Activated CD8-positive, alpha-beta memory T cell treated with anti-CD3 and anti-CD28 coated beads, Interleukin-2, amount 10 ng/mL, durations not matched to agents 7 days and 5 days (primary cell): ENCODE measurements around the gene CENPB. TPM values are rescaled to one million over a fixed set of nuclear protein-coding genes. Genes with fewer than 3 reads are reported as not detected.
A peak's percentile ranks its signal among the peaks of the same experiment; 100 is the strongest.

Source experiments
- ATAC-seq: fragments of 150-1000 bp; cut with Tn5 transposase; one replicate; pipeline ENCODE4 v1.10.0; 2021; ENCODE audit warnings: moderate library complexity
- CTCF ChIA-PET: fragments of 350-600 bp; sonication (Branson Sonifier 250); formaldehyde crosslinking; loops from one replicate; lab custom pipeline; 2021; ENCODE audit warnings: antibody characterized with exemption; lab: Charles Lee
- DNase-seq: peaks from one replicate; pipeline ENCODE4 v3.0.0-alpha.2; 2020
- H3K27ac Mint-ChIP-seq: one replicate; pipeline ENCODE4 v1.8.0; 2021; ENCODE audit warnings: mild to moderate bottlenecking, mixed read lengths
- H3K27me3 Mint-ChIP-seq: one replicate; pipeline ENCODE4 v1.8.0; 2021; ENCODE audit warnings: mixed read lengths
- H3K36me3 Mint-ChIP-seq: one replicate; pipeline ENCODE4 v1.8.0; 2021; ENCODE audit warnings: mild to moderate bottlenecking, mixed read lengths
- H3K4me1 Mint-ChIP-seq: one replicate; pipeline ENCODE4 v1.8.0; 2021; ENCODE audit warnings: mixed read lengths
- H3K4me3 Mint-ChIP-seq: one replicate; pipeline ENCODE4 v1.8.0; 2021; ENCODE audit warnings: mild to moderate bottlenecking, moderate library complexity, mixed read lengths
- H3K9me3 Mint-ChIP-seq: one replicate; pipeline ENCODE4 v1.8.0; 2022; ENCODE audit warnings: low read depth, mixed read lengths
- total RNA-seq, 2 experiments: library from RNA; stranded (reverse); gene quantifications; one replicate each; pipeline ENCODE4 v1.2.3, GENCODE V29; 2021

Gene CENPB
- total RNA-seq, 2 experiments from 2014 or later, result 76.5 to 76.8 TPM

- DNase-seq, result no peak
- no peak for ATAC-seq
- peaks cover 3% of the 10 kb centered on the region for H3K36me3 Mint-ChIP-seq
- no peak overlapping the region for H3K4me3 Mint-ChIP-seq
- H3K9me3 Mint-ChIP-seq, result no peaks in the 10 kb centered on the region
- CTCF ChIA-PET, result interaction anchor here (7.7 kb wide), 1 partner anchor 71 kb away, joined by 65 read pairs; no protein-coding TSS in a partner anchor
- no peak overlapping the region for H3K27ac Mint-ChIP-seq
- peaks cover 43% of the 10 kb centered on the region for H3K4me1 Mint-ChIP-seq
- H3K27me3 Mint-ChIP-seq, result peaks cover 16% of the 10 kb centered on the region
Measured at GRCh38 chr20:3783511-3784195, 2.9 kb downstream of the CENPB start.

GRCh38 chr20:3783068-3783489 lies 3.5 kb downstream of the CENPB start:
- Mint-ChIP-seq H3K27ac (no peak overlapping the region), H3K4me1 (peaks cover 43% of the 10 kb centered on the region), H3K27me3 (peaks cover 21% of the 10 kb centered on the region), H3K36me3 (peaks cover 3% of the 10 kb centered on the region), H3K9me3 (no peaks in the 10 kb centered on the region), H3K4me3 (no peak overlapping the region)
- ATAC-seq (no peak), DNase-seq (no peak)
- CTCF ChIA-PET, result interaction anchor here (7.7 kb wide), 1 partner anchor 72 kb away, joined by 65 read pairs; no protein-coding TSS in a partner anchor

- CTCF ChIA-PET, result interaction anchor here (1.7 kb wide), 1 partner anchor 36 kb away, joined by 9 read pairs; no protein-coding TSS in a partner anchor
- Mint-ChIP-seq H3K36me3 (peaks cover 3% of the 10 kb centered on the region), H3K27me3 (peaks cover 22% of the 10 kb centered on the region), H3K27ac (no peak overlapping the region), H3K4me1 (peaks cover 40% of the 10 kb centered on the region), H3K4me3 (no peak overlapping the region), H3K9me3 (no peaks in the 10 kb centered on the region)
- ATAC-seq (no peak), DNase-seq (no peak)
Measured at GRCh38 chr20:3782597-3782996, 3.9 kb downstream of the CENPB start.

DNA sequence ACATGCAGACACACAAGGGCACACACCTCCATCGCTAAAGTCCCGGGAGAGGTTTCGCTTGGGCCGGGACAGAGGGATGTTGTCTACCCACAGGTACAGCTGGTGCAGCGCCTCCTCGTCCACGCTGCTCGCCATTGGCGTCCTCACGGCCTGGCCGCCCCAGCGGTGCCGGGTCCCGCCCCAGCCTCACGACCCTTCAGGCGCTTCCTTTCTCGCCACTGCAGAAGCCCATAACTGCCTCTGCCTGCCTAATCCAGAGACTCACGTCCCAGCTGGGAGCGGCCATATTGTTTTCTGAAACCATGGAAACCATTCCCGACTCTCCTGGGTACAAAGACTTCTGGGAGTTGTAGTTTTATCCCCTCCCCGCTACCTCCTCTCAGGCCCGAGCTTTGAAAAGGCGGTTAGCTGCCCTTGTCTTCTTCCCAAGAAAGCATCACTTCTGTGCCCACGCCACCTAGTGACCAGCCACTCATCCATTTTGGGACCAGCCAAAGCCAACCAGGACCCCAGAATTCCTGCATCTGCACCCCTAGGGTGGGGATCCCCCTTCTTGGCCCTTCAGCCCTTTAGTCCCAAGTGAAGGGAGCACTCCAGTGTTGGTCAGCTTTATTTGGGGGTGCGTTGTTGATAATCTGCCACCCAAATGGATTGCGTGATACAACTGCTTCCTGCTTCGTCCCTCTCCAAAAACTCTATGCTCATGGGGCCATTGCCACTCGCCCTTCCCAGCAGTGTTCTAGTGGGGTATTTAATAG lies 5.2 kb downstream of the CENPB start, which contains the start of gene SPEF1:
Gene SPEF1, minus strand, starts transcription at position 296 of the 758 bp plus-strand sequence. Its CDS starts 161 bp downstream, at position 135.
- H3K4me1 Mint-ChIP-seq, result peaks cover 43% of the 10 kb centered on the region
- peak within 1 kb of the TSS; percentile 27 for H3K4me3 Mint-ChIP-seq
- peaks cover 3% of the 10 kb centered on the region for H3K36me3 Mint-ChIP-seq
- peak within 1 kb of the TSS; percentile 5 for H3K27ac Mint-ChIP-seq
- CTCF ChIA-PET, result interaction anchor here (0.7 to 5.4 kb wide), 6 partner anchors 13 to 98 kb away, joined by 3 to 37 read pairs (median 5); partner anchors contain the start of genes ADISSP and AP5S1
- peak; percentile 65 for DNase-seq
- peaks cover 25% of the 10 kb centered on the region for H3K27me3 Mint-ChIP-seq
- no peaks in the 10 kb centered on the region for H3K9me3 Mint-ChIP-seq
- ATAC-seq, result peak; percentile 49

DNA sequence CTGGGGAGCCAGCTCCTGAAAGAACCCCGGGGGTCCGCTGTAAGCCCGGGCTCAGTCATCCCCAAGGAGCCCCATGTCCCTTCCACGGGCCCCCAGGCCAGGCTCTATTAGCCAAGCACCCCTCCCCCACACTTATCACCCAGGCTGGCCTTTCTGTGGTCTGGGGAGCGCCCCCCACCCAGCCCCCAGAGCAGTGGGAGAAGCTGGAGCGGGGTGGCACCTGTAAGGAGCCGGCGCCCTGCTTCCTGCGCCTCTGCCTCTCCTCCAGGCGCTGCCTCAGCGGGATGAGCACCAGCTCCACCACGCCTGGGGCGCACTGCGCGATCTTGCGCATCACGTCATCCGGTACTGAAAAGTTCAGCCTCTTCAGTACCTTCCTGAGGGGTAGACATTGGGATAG lies 7.6 kb downstream of the CENPB start:
- ATAC-seq (no peak), DNase-seq (no peak)
- peaks cover 2% of the 10 kb centered on the region for H3K36me3 Mint-ChIP-seq
- H3K4me1 Mint-ChIP-seq, result peaks cover 33% of the 10 kb centered on the region
- H3K9me3 Mint-ChIP-seq, result peaks cover 2% of the 10 kb centered on the region
- H3K4me3 Mint-ChIP-seq, result no peak overlapping the region
- CTCF ChIA-PET, result interaction anchor here (0.8 to 5.4 kb wide), 11 partner anchors 7 to 306 kb away, joined by 3 to 37 read pairs (median 3); partner anchors contain the start of genes ADISSP, AP5S1 and CENPB
- H3K27me3 Mint-ChIP-seq, result peaks cover 25% of the 10 kb centered on the region
- H3K27ac Mint-ChIP-seq, result no peak overlapping the region

DNA sequence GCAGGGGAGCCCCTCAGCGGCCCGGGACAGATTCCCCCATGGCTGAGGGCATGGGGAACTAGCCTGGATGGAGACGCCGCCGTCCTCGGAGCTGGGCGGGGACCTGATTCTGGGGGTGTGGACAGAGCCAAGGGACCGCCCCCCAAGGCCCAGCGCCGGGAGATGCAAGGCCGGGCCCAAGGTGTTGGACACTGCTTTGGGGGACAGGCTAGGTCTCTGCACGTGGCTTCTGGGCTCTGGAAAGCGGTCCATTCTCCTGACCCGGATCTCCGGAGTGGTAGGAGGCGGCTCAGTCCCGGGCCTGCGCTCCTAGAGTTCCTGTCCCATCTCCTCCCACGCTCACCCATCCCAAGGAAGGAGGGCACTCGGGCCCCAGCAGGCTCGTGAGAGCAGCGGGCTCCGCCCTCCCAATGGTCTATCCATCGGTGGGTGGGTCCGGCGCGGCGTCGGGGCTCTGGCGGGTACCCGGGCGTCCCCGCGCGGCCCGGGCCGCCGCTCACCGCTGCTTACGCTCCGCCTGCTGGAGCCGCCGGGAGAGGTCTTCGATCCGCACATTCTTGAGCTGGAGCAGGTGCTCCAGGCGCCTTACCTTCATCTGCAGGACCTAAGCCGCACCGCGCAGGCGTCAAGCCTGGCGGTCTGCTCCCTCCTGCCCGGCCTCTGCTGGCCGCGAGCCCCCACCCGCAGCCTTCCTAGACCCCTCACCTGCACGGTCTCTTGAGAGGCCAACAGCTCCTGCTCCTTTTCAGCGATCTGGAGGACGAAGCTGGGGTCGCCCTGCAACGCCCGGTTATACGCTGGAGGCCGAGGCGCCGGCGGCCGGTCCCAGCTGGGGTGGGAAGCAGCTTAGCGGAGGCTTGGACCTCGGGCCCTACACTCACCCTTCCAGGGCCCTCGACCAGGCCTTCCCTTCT lies 8.6 kb downstream of the CENPB start:
- Mint-ChIP-seq H3K27me3 (peaks cover 25% of the 10 kb centered on the region), H3K9me3 (peaks cover 2% of the 10 kb centered on the region), H3K4me1 (peaks cover 28% of the 10 kb centered on the region), H3K27ac (no peak overlapping the region), H3K4me3 (peak overlapping the region; percentile 72), H3K36me3 (peaks cover 2% of the 10 kb centered on the region)
- CTCF ChIA-PET, result interaction anchor here (0.7 to 5.4 kb wide), 13 partner anchors 8 to 307 kb away, joined by 3 to 37 read pairs (median 6); partner anchors contain the start of genes ADISSP, AP5S1 and CENPB
- peak; percentile 76 for ATAC-seq
- DNase-seq, result peak; percentile 60

DNA sequence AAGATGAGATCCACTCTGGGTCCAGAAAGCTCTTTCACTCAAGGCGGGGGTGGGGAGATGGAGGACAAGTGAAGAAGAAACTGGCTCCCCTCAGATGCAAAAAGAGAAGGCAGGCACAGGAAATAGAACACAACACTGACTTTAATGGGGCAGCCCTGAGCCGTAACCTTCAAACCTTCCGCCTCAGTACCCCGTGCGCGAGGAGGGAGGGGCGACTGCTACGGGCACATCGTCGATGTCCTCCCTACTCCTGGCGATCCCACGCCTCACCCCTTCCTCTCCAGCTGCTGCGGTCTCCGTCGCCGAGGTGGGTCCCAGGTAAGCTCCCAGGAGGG lies 9.2 kb downstream of the CENPB start:
- H3K27me3 Mint-ChIP-seq, result peaks cover 28% of the 10 kb centered on the region
- DNase-seq, result no peak
- peaks cover 28% of the 10 kb centered on the region for H3K4me1 Mint-ChIP-seq
- peak; percentile 34 for ATAC-seq
- CTCF ChIA-PET, result interaction anchor here (0.7 to 5.4 kb wide), 7 partner anchors 9 to 101 kb away, joined by 3 to 37 read pairs (median 6); partner anchors contain the start of genes ADISSP and AP5S1
- peaks cover 2% of the 10 kb centered on the region for H3K36me3 Mint-ChIP-seq
- peak overlapping the region; percentile 72 for H3K4me3 Mint-ChIP-seq
- no peak overlapping the region for H3K27ac Mint-ChIP-seq
- H3K9me3 Mint-ChIP-seq, result peaks cover 2% of the 10 kb centered on the region

GRCh38 chr20:3775457-3776108 lies 11.0 kb downstream of the CENPB start:
- ATAC-seq (no peak), DNase-seq (no peak)
- Mint-ChIP-seq H3K36me3 (peaks cover 2% of the 10 kb centered on the region), H3K27me3 (peaks cover 32% of the 10 kb centered on the region), H3K27ac (no peak overlapping the region), H3K9me3 (peaks cover 2% of the 10 kb centered on the region), H3K4me1 (peaks cover 17% of the 10 kb centered on the region), H3K4me3 (no peak overlapping the region)
- CTCF ChIA-PET, result interaction anchor here (0.6 to 4.0 kb wide), 4 partner anchors 8 to 420 kb away, joined by 3 to 15 read pairs (median 4); partner anchors contain the start of gene ADISSP

DNA sequence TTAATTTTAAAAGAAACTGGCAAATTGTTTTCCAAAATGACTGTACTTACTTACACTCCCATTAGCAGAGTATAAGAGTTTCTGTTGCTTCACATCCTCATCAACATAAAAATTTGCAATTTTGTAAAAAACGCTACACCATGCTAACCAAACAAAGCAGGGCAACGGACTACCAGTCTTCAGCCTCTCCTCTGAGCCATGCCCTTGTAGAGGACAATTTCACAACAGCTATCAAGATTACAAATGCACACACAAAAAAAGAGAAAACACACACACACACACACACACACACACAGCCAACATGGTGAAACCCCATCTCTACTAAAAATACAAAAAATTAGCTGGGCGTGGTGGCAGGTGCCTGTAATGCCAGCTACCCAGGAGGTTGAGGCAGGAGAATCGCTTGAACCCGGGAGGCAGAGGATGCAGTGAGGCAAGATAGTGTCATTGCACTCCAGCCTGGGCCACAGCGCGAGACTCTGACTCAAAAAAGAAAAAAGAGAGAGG lies 14.9 kb downstream of the CENPB start:
- H3K4me1 Mint-ChIP-seq, result peaks cover 13% of the 10 kb centered on the region

GRCh38 chr20:3768342-3769130 lies 18.0 kb downstream of the CENPB start:
- peak; percentile 88 for DNase-seq
- no peaks in the 10 kb centered on the region for H3K9me3 Mint-ChIP-seq
- CTCF ChIA-PET, result interaction anchor here (0.5 to 8.0 kb wide), 27 partner anchors 7 to 324 kb away, joined by 3 to 80 read pairs (median 4); partner anchors contain the start of genes AP5S1, CENPB and SPEF1
- no peaks in the 10 kb centered on the region for H3K36me3 Mint-ChIP-seq
- peaks cover 9% of the 10 kb centered on the region for H3K27me3 Mint-ChIP-seq
- H3K4me1 Mint-ChIP-seq, result peaks cover 23% of the 10 kb centered on the region
- peak; percentile 47 for ATAC-seq
- H3K27ac Mint-ChIP-seq, result peak overlapping the region; percentile 88
- H3K4me3 Mint-ChIP-seq, result peak overlapping the region; percentile 84

More for the DNA sequence above, 14.9 kb downstream of the CENPB start:
- DNase-seq (no peak), ATAC-seq (no peak)
- Mint-ChIP-seq H3K4me3 (no peak overlapping the region), H3K9me3 (peaks cover 2% of the 10 kb centered on the region), H3K27ac (no peak overlapping the region), H3K27me3 (peaks cover 9% of the 10 kb centered on the region), H3K36me3 (peaks cover 2% of the 10 kb centered on the region)
- CTCF ChIA-PET, result interaction anchor here (1.4 to 8.0 kb wide), 3 partner anchors 14 to 83 kb away, joined by 5 to 80 read pairs (median 5); partner anchors contain the start of gene CENPB
